HG03354 (cell line): ENCODE results near the gene ZNF655.
"Not testable (repeated sequence)": the region's sequence is repeated elsewhere in the genome, so short reads cannot be mapped to it uniquely, and the experiment has no call there.

Source experiments
- ATAC-seq: cut with Tn5 transposase; IDR thresholded peaks from one replicate; pipeline ENCODE4 v1.9.1; 2021; ENCODE audit warnings: mild to moderate bottlenecking; ENCODE audit not compliant: unreplicated experiment, poor library complexity, severe bottlenecking

The ZNF655 gene

DNA sequence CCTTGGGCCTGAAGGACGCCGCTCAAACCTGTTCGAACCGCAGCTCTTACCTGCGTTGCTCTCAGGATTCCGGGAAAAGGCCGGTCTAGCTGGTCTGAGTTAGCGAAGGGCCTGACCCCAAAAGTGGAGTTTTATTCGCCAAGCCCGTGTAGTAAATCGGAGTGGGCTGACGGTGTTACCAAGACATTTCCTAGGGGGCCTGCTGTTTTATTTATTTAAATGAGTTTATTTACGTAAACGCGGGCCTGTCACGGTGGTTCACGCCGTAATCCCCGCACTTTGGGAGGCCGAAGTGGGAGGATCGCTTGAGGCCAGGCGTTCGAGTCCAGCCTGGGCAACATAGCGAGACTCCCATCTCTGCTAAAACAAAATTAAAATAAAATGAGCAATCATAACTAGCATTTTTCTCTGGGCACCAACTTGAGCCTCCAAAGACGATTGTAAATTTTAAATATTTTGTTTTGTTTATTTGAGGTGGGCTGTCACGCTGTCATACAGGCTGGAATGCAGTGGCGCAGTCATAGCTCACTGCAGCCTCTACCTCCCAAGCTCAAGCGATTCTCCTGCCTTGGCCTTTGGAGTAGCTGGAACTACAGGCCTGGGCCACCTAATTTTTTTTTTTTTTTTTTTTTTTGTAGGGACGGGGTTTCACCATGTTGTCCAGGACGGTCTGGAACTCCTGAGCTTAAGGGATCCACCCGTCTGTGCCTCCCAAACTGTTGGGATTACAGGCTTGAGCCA lies 903 bp downstream of the ZNF655 start:
- no peak for ATAC-seq

GRCh38 chr7:99560834-99561736 lies 2.6 kb downstream of the ZNF655 start:
- no peak for ATAC-seq

GRCh38 chr7:99561737-99562051 lies 3.3 kb downstream of the ZNF655 start:
- no peak for ATAC-seq

DNA sequence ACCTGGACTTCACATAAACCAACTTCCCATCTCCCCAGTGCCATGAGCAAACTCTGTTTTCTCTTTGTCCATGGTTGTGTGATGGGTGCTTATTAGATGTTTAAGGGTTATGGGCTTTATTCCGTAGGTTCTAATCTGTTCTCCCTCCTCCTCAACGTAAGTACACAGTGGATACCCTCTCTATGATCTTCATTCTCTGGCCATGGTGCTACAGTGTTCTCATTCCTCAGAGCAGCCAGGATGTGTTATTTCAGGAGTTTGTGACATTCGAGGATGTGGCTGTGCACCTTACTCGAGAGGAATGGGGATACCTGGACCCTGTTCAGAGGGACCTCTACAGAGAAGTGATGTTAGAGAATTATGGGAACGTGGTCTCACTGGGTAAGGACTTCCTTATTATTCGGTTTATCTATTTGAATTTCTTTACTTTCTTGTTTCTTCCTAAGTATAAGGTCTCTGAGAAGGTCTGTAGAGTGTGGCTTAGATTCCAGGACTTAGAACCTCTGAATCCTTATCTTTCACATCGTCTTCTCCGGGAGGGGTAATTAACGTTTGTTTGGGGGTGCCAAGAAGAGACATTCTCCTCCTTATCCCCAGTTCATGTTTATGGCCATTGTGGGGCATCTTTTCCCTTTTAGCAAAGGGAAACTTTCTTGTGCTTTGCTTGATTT lies 3.8 kb downstream of the ZNF655 start:
- no peak for ATAC-seq

GRCh38 chr7:99562832-99563231 lies 4.4 kb downstream of the ZNF655 start:
- no peak for ATAC-seq

GRCh38 chr7:99563650-99564049 lies 5.2 kb downstream of the ZNF655 start:
- ATAC-seq, result no peak

- not testable (repeated sequence) for ATAC-seq
Observed at GRCh38 chr7:99568770-99569169, 10.3 kb downstream of the ZNF655 start.

- no peak for ATAC-seq
Observed at GRCh38 chr7:99571768-99572167, 13.3 kb downstream of the ZNF655 start.

- ATAC-seq, result no peak
Observed at GRCh38 chr7:99573257-99573656, 14.8 kb downstream of the ZNF655 start.

DNA sequence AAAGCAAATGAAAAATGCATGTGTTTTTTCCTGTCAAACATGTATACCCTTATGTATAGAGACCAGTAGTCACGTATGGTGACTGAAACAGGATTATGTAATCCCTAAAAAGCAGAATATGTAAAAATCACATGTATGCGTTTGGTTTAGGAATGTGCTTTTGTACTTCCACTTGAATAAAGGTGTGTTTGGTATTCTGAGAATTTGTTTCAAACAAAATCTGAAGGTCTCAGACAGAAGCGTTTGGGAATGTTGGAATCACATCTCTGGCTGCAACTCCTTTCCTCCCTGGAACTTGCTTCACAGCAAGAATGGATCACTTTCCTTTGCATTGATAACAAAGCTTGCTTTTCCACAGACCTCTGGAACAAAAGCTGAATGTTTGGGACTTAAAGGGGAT lies 17.8 kb downstream of the ZNF655 start:
- ATAC-seq, result no peak

DNA sequence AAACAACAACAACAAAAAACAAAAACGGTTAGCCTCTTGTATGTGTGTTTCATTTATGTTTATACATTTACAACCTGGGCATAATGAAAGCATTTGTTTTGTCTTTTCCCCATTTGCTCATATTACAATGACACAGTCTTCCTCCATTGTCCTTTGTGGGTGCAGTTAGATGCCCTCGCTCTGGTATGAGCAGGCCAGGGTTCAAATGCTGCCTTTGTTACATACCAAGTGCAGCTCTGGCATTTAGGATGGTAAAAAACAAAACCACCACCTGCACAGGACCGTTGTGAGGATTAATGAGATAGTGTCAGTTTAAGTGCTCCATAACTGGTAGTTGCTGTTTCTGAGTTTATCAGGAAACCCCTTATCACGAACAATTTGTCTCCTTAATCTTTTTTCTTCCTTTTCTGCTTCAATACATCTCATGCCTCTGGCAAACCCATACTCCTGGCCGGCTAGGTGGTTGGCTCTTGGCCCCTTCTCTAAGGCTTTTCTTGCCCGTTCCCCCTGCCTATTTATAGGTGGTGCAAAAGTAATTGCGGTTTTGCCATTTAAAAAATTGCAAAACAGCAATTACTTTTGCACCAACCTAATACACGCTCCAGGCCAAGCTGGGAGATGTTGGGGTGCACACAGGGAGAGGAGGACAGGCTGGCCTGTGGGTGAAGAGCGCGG lies 21.0 kb downstream of the ZNF655 start:
- ATAC-seq, result no peak

DNA sequence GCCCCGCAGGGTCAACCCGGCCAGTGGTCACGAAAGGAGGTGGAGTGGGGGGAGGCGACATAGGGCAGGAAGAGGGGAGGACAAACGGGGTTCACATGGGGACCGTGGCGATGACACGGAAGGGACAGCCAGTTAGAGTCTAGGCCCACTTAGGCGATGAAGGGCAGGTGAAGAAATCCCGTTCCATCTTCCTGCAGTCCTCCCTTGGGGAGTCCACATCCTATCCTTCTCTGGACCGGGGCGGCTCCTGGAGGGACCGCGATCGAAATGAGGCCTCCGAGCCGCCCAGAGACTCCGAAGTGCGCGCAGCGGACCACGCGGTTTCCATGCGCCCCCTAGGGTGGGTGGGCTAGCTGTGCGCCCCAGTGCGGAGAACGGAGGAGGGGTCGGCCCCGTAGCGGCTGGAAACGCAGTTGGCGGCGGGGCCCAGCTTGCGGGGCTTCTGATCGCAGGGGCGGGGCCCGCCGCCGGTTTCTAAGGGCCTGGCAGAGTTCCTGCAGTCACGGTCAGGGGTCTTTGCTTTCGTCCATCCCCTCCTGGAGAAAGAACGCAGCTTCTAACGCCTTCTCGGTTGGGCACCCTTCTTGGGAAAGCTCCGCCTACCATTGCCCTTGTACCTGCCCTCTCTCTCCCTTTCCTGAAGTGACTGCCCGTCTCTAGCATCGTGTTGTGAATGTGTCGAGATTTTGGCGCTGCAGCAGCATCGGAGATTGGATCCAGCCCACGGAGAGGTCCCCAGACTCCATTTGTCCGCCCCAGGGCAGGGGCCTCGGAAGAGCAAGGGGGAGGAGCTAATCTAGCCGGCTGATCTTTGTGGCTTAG lies 21.7 kb downstream of the ZNF655 start:
- no peak for ATAC-seq

GRCh38 chr7:99580778-99581332 lies 22.4 kb downstream of the ZNF655 start:
- not testable (repeated sequence) for ATAC-seq

- no peak for ATAC-seq
Observed at GRCh38 chr7:99588868-99589267, 30.4 kb downstream of the ZNF655 start.

- no peak for ATAC-seq
Observed at GRCh38 chr7:99594948-99595745, 36.7 kb downstream of the ZNF655 start.

DNA sequence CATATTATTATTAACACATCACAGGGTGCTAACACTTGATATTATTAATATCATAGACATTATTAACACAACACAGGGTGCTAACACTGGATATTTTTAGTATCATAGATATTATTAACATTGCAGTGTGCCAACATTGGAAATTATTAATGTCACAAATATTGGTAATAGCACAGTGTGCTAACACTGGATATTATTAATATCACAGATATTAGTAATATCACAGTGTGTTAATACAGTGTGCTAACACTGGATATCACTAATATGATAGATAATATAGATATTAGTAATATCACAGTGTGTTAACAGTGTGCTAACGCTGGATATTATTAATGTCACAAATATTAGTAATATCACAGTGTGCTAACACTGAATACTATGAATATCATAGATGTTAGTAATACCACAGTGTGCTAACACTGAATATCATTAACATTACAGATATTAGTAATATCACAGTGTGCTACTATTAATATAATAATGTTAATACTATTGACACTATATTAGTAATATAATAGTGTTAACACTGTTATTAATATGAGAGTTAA lies 38.0 kb downstream of the ZNF655 start:
- ATAC-seq, result no peak

GRCh38 chr7:99597762-99598501 lies 39.5 kb downstream of the ZNF655 start, which contains the start of gene TMEM225B:
TSS of gene TMEM225B (plus strand) at chr7:99598267. CDS start at chr7:99604389, 6,122 bp downstream.
- no peak for ATAC-seq
